HUES48 (cell line): ENCODE data around the gene PHIP.

Experiments used
- H3K27ac ChIP-seq: one replicate; pipeline ENCODE4 v1.7.0; 2013; ENCODE audit warnings: low read depth, low read length, inconsistent platforms
- H3K27me3 ChIP-seq: 2 replicates; pipeline ENCODE4 v1.6.1; 2013; ENCODE audit warnings: mild to moderate bottlenecking, low read length; ENCODE audit not compliant: control insufficient read depth, insufficient read depth
- H3K36me3 ChIP-seq: 2 replicates; pipeline ENCODE4 v1.6.1; 2013; ENCODE audit warnings: low read length; ENCODE audit not compliant: control insufficient read depth, insufficient read depth
- H3K4me1 ChIP-seq: 2 replicates; pipeline ENCODE4 v1.6.1; 2013; ENCODE audit warnings: mild to moderate bottlenecking, low read length; ENCODE audit not compliant: control insufficient read depth, insufficient read depth
- H3K4me3 ChIP-seq: 2 replicates; pipeline ENCODE4 v1.5.1; 2013; ENCODE audit warnings: mild to moderate bottlenecking, low read depth, low read length
- H3K9ac ChIP-seq: 2 replicates; pipeline ENCODE4 v1.6.1; 2013; ENCODE audit warnings: mild to moderate bottlenecking, low read depth, low read length, moderate library complexity
- H3K9me3 ChIP-seq: 2 replicates; pipeline ENCODE4 v1.6.1; 2013; ENCODE audit warnings: low read length; ENCODE audit not compliant: control insufficient read depth, insufficient read depth

The PHIP gene

GRCh38 chr6:79089552-79090404, 11.7 kb upstream of the PHIP start:
- Histone ChIP-seq H3K9ac (no peak overlapping the region), H3K9me3 (no peaks in the 10 kb centered on the region), H3K27me3 (no peaks in the 10 kb centered on the region), H3K4me3 (no peak overlapping the region), H3K27ac (no peak overlapping the region), H3K36me3 (no peaks in the 10 kb centered on the region), H3K4me1 (no peaks in the 10 kb centered on the region)

GRCh38 chr6:79084693-79085092, 6.6 kb upstream of the PHIP start:
- Histone ChIP-seq H3K27ac (no peak overlapping the region), H3K4me1 (peaks cover 11% of the 10 kb centered on the region), H3K4me3 (no peak overlapping the region), H3K9ac (no peak overlapping the region), H3K27me3 (no peaks in the 10 kb centered on the region), H3K36me3 (no peaks in the 10 kb centered on the region), H3K9me3 (no peaks in the 10 kb centered on the region)

- Histone ChIP-seq H3K9me3 (no peaks in the 10 kb centered on the region), H3K27me3 (no peaks in the 10 kb centered on the region), H3K9ac (no peak overlapping the region), H3K4me1 (peaks cover 15% of the 10 kb centered on the region), H3K36me3 (no peaks in the 10 kb centered on the region), H3K4me3 (no peak overlapping the region), H3K27ac (no peak overlapping the region)
These were observed 4.2 kb upstream of the PHIP start for GRCh38 chr6:79082304-79082703.

- Histone ChIP-seq H3K4me3 (no peak overlapping the region), H3K27me3 (no peaks in the 10 kb centered on the region), H3K36me3 (no peaks in the 10 kb centered on the region), H3K9me3 (no peaks in the 10 kb centered on the region), H3K4me1 (peaks cover 15% of the 10 kb centered on the region), H3K27ac (no peak overlapping the region), H3K9ac (no peak overlapping the region)
These were observed 3.6 kb upstream of the PHIP start for GRCh38 chr6:79081663-79082062.

- Histone ChIP-seq H3K9me3 (no peaks in the 10 kb centered on the region), H3K4me1 (peaks cover 30% of the 10 kb centered on the region), H3K36me3 (0 out of 2 replicates have a peak, but pooled peaks cover 3% of the 10 kb centered on the region), H3K27ac (peak overlapping the region; percentile 98), H3K9ac (peak overlapping the region; percentile 82; the same call in 1 of the 2 replicates), H3K4me3 (peak overlapping the region; percentile 89), H3K27me3 (no peaks in the 10 kb centered on the region)
These were observed 1.5 kb upstream of the PHIP start for GRCh38 chr6:79079561-79080041.

- no peaks in the 10 kb centered on the region for H3K27me3 ChIP-seq
- H3K27ac ChIP-seq, result peak overlapping the region; percentile 98
- H3K4me1 ChIP-seq, result peaks cover 42% of the 10 kb centered on the region
- peak overlapping the region; percentile 89 for H3K4me3 ChIP-seq
- peaks cover 9% of the 10 kb centered on the region for H3K36me3 ChIP-seq
- no peaks in the 10 kb centered on the region for H3K9me3 ChIP-seq
- H3K9ac ChIP-seq, result peak overlapping the region; percentile 82
These were observed 359 bp downstream of the PHIP start for GRCh38 chr6:79077715-79078074.

- Histone ChIP-seq H3K9me3 (no peaks in the 10 kb centered on the region), H3K4me1 (peaks cover 36% of the 10 kb centered on the region), H3K27ac (peak overlapping the region; percentile 93), H3K4me3 (peak overlapping the region; percentile 74), H3K27me3 (no peaks in the 10 kb centered on the region), H3K9ac (peak overlapping the region; percentile 80), H3K36me3 (peaks cover 15% of the 10 kb centered on the region)
These were observed 1.0 kb downstream of the PHIP start for GRCh38 chr6:79076782-79077641.

GRCh38 chr6:79076160-79076559, 1.9 kb downstream of the PHIP start:
- H3K9ac ChIP-seq, result peak overlapping the region; percentile 80
- H3K36me3 ChIP-seq, result peaks cover 18% of the 10 kb centered on the region
- peak overlapping the region; percentile 93 for H3K27ac ChIP-seq
- H3K9me3 ChIP-seq, result no peaks in the 10 kb centered on the region
- H3K27me3 ChIP-seq, result no peaks in the 10 kb centered on the region
- peaks cover 35% of the 10 kb centered on the region for H3K4me1 ChIP-seq
- peak overlapping the region; percentile 74 for H3K4me3 ChIP-seq

- Histone ChIP-seq H3K36me3 (peaks cover 32% of the 10 kb centered on the region), H3K4me1 (peaks cover 26% of the 10 kb centered on the region), H3K4me3 (peak overlapping the region; percentile 74), H3K27ac (no peak overlapping the region), H3K27me3 (no peaks in the 10 kb centered on the region), H3K9me3 (no peaks in the 10 kb centered on the region), H3K9ac (no peak overlapping the region)
These were observed 4.2 kb downstream of the PHIP start for GRCh38 chr6:79073888-79074287.

GRCh38 chr6:79072640-79073181, 5.3 kb downstream of the PHIP start:
- Histone ChIP-seq H3K27me3 (no peaks in the 10 kb centered on the region), H3K9ac (no peak overlapping the region), H3K36me3 (peaks cover 32% of the 10 kb centered on the region), H3K4me1 (peaks cover 26% of the 10 kb centered on the region), H3K4me3 (no peak overlapping the region), H3K27ac (no peak overlapping the region), H3K9me3 (no peaks in the 10 kb centered on the region)
